Measurements from ENCODE around the gene IQCK. TPM values are rescaled to one million over a fixed set of nuclear protein-coding genes. Genes with fewer than 3 reads are reported as not detected.

IQCK gene
- total RNA-seq, 1 experiment from 2014 or later, result 15.5 TPM

GRCh38 chr16:19888834-19889233 lies 170.8 kb downstream of the IQCK start:
- Histone ChIP-seq H3K27me3 (ENCODE audit: control insufficient read depth, insufficient read depth, low read length) (peaks cover 2% of the 10 kb centered on the region; the same call in 1 of the 2 replicates), H3K4me3 (ENCODE audit: low read depth in 2 of 2, low read length in 2 of 2) (no peak overlapping the region), H3K4me1 (ENCODE audit: control insufficient read depth, insufficient read depth, low read length) (peaks cover 12% of the 10 kb centered on the region), H3K9me3 (ENCODE audit: control insufficient read depth, insufficient read depth, low read depth, low read length) (no peaks in the 10 kb centered on the region), H3K36me3 (ENCODE audit: control insufficient read depth, insufficient read depth, low read length) (no peaks in the 10 kb centered on the region), H3K27ac (ENCODE audit: low read length) (no peak overlapping the region)
- ChIA-PET POLR2A (no interaction called here), CTCF (no interaction called here)
- ATAC-seq (no peak), DNase-seq (ENCODE audit: low read depth, low spot score) (no peak)
- intact Hi-C loops (cut with micrococcal nuclease; ENCODE audit: unreplicated experiment) (loop anchor here (5.0 kb wide), 1 partner anchor 182 kb away; no protein-coding TSS in a partner anchor), in situ Hi-C loops (cut with HindIII; ENCODE audit: low pct_unique_long_range_greater_than_20kb, low sequenced_read_pairs) (loop anchor here (25.0 kb wide), 1 partner anchor 252 kb away; no protein-coding TSS in a partner anchor)
- BruUV-seq (replicated peaks), result no TSS peak
- no peak for TF ChIP-seq CTCF (IDR thresholded peaks at IDR 0.05)
- TF ChIP-seq SIN3A (IDR thresholded peaks at IDR 0.05; ENCODE audit: borderline replicate concordance, insufficient read depth, low read depth, low read length), result no peak
- no peak for TF ChIP-seq TCF7L2 (IDR thresholded peaks at IDR 0.05; ENCODE audit: low read depth, low read length)
- no peak for TF ChIP-seq POLR2AphosphoS5 (IDR thresholded peaks at IDR 0.05; ENCODE audit: low read depth, low read length)
- no peak for TF ChIP-seq REST (IDR thresholded peaks at IDR 0.05; ENCODE audit: insufficient read depth in 1 of 2, low read depth in 2 of 2, low read length in 1 of 2)

GRCh38 chr16:19890901-19891300 lies 172.8 kb downstream of the IQCK start:
- intact Hi-C loops (cut with micrococcal nuclease; ENCODE audit: unreplicated experiment), result no loop called here
- in situ Hi-C loops (cut with HindIII; ENCODE audit: low pct_unique_long_range_greater_than_20kb, low sequenced_read_pairs), result loop anchor here (25.0 kb wide), 1 partner anchor 254 kb away; no protein-coding TSS in a partner anchor
- CTCF ChIA-PET, result interaction anchor here (1.0 kb wide), 1 partner anchor 16 kb away, joined by 4 read pairs; no protein-coding TSS in a partner anchor
- DNase-seq (ENCODE audit: low read depth, low spot score) (no peak), ATAC-seq (no peak)
- Histone ChIP-seq H3K9me3 (ENCODE audit: control insufficient read depth, insufficient read depth, low read depth, low read length) (no peaks in the 10 kb centered on the region), H3K4me3 (ENCODE audit: low read depth in 2 of 2, low read length in 2 of 2) (no peak overlapping the region), H3K36me3 (ENCODE audit: control insufficient read depth, insufficient read depth, low read length) (no peaks in the 10 kb centered on the region), H3K27me3 (ENCODE audit: control insufficient read depth, insufficient read depth, low read length) (peaks cover 2% of the 10 kb centered on the region; the same call in 1 of the 2 replicates), H3K27ac (ENCODE audit: low read length) (no peak overlapping the region), H3K4me1 (ENCODE audit: control insufficient read depth, insufficient read depth, low read length) (peaks cover 4% of the 10 kb centered on the region)
- POLR2A ChIA-PET, result no interaction called here
- no TSS peak for BruUV-seq (replicated peaks)
- TF ChIP-seq TCF7L2 (IDR thresholded peaks at IDR 0.05; ENCODE audit: low read depth, low read length) (no peak), REST (IDR thresholded peaks at IDR 0.05; ENCODE audit: insufficient read depth in 1 of 2, low read depth in 2 of 2, low read length in 1 of 2) (no peak), SIN3A (IDR thresholded peaks at IDR 0.05; ENCODE audit: borderline replicate concordance, insufficient read depth, low read depth, low read length) (no peak), CTCF (IDR thresholded peaks at IDR 0.05) (no peak), POLR2AphosphoS5 (IDR thresholded peaks at IDR 0.05; ENCODE audit: low read depth, low read length) (no peak)

Measured in Panc1 (cell line).